H1 (cell line): ENCODE data around the gene SPPL2A. TPM values are rescaled to one million over a fixed set of nuclear protein-coding genes. Genes with fewer than 3 reads are reported as not detected.

Source experiments
- CTCF ChIA-PET: fragments of 300-600 bp; sonication (Branson Sonifier 250); formaldehyde crosslinking; loops from one replicate; lab custom pipeline; 2021; ENCODE audit not compliant: partially characterized antibody; lab: Charles Lee
- POLR2A ChIA-PET: fragments of 300-600 bp; sonication (Branson Sonifier 250); formaldehyde crosslinking; loops from one replicate; lab custom pipeline; 2021; ENCODE audit warnings: inconsistent platforms; ENCODE audit not compliant: partially characterized antibody; lab: Charles Lee
- DNase-seq, 2 experiments: peaks; one replicate each; pipeline versions ENCODE4 v3.0.0 to v3.0.0-alpha.2; 2010 to 2022; ENCODE audit warnings: low spot score in 2 of 2, low read depth in 1 of 2, mixed read lengths in 1 of 2
- FAIRE-seq: peaks from 2 replicates; lab custom pipeline; 2011; peaks lifted over from hg19 to GRCh38; lab: Jason Lieb, UNC
- H2AFZ ChIP-seq: 2 replicates; pipeline ENCODE4 v1.8.1; 2012; ENCODE audit warnings: low read length, inconsistent platforms
- H2AK5ac ChIP-seq: 2 replicates; pipeline ENCODE4 v1.6.1; 2013; ENCODE audit warnings: low read depth, low read length
- H2BK120ac ChIP-seq: replicated peaks from 2 replicates; pipeline ENCODE3; 2013; ENCODE audit warnings: low read depth, low read length, inconsistent platforms
- H2BK12ac ChIP-seq: 2 replicates; pipeline ENCODE4 v1.6.1; 2013; ENCODE audit warnings: low read depth, low read length
- H2BK15ac ChIP-seq: 2 replicates; pipeline ENCODE4 v1.6.1; 2013; ENCODE audit warnings: low read length
- H2BK20ac ChIP-seq: 2 replicates; pipeline ENCODE4 v1.6.1; 2013; ENCODE audit warnings: low read length
- H2BK5ac ChIP-seq: 2 replicates; pipeline ENCODE4 v1.6.1; 2013; ENCODE audit warnings: low read depth, low read length
- H3K14ac ChIP-seq: 2 replicates; pipeline ENCODE4 v1.6.1; 2013; ENCODE audit warnings: inconsistent platforms; ENCODE audit not compliant: insufficient read length
- H3K18ac ChIP-seq: 2 replicates; pipeline ENCODE4 v1.6.1; 2013; ENCODE audit warnings: low read length; ENCODE audit errors: extremely low read depth
- H3K23ac ChIP-seq: 2 replicates; pipeline ENCODE4 v1.6.1; 2013; ENCODE audit warnings: inconsistent platforms; ENCODE audit not compliant: insufficient read length
- H3K23me2 ChIP-seq: 2 replicates; pipeline ENCODE4 v1.6.1; 2013; ENCODE audit warnings: low read depth, low read length
- H3K27ac ChIP-seq: 2 replicates; pipeline ENCODE4 v1.6.1; 2011; ENCODE audit warnings: low read depth, low read length, inconsistent platforms
- H3K27me3 ChIP-seq, 4 experiments: replicated peaks in 1 of 4; 1 replicate in 1 of 4; 2 replicates in 3 of 4; pipeline versions ENCODE4 v1.6.1 to v1.8.1; 2011 to 2013; ENCODE audit warnings: low read length in 3 of 4, mild to moderate bottlenecking in 3 of 4, inconsistent platforms in 2 of 4, mixed read lengths in 2 of 4, moderate library complexity in 1 of 4; ENCODE audit not compliant: control insufficient read depth in 3 of 4, insufficient read depth in 3 of 4; ENCODE audit errors: extremely low read depth in 1 of 4
- H3K36me3 ChIP-seq, 4 experiments: 2 replicates each; pipeline versions ENCODE4 v1.6.1 to v1.8.1; 2011 to 2013; ENCODE audit warnings: mild to moderate bottlenecking in 4 of 4, low read length in 3 of 4, moderate library complexity in 2 of 4, control low read depth in 1 of 4, inconsistent platforms in 1 of 4; ENCODE audit not compliant: insufficient read depth in 4 of 4, control insufficient read depth in 2 of 4
- H3K4ac ChIP-seq: replicated peaks from 2 replicates; pipeline ENCODE3; 2013; ENCODE audit warnings: low read length, low read depth, mixed read lengths, inconsistent platforms; ENCODE audit not compliant: insufficient read length
- H3K4me1 ChIP-seq, 4 experiments: replicated peaks in 1 of 4; 1 replicate in 1 of 4; 2 replicates in 3 of 4; pipeline versions ENCODE4 v1.6.1 to v1.8.1; 2011 to 2013; ENCODE audit warnings: low read length in 3 of 4, inconsistent platforms in 2 of 4, mixed read lengths in 1 of 4; ENCODE audit not compliant: insufficient read depth in 4 of 4, control insufficient read depth in 3 of 4
- H3K4me2 ChIP-seq, 2 experiments: 2 replicates each; pipeline versions ENCODE4 v1.6.1 to v1.8.1; 2011 to 2013; ENCODE audit warnings: low read depth in 2 of 2, low read length in 2 of 2, control low read depth in 1 of 2, inconsistent platforms in 1 of 2, mild to moderate bottlenecking in 1 of 2; ENCODE audit not compliant: insufficient read depth in 1 of 2
- H3K4me3 ChIP-seq, 4 experiments: fragments of 200-600, 300-600 bp in 1 of 4; sonication (generic), shearing (Covaris generic), sonication (Bioruptor Twin) in 1 of 4; 2 replicates each; pipeline versions ENCODE4 v1.5.1 to v1.8.1; 2011 to 2016; ENCODE audit warnings: low read length in 4 of 4, low read depth in 3 of 4, control low read depth in 2 of 4, inconsistent platforms in 2 of 4, mild to moderate bottlenecking in 2 of 4, mixed read lengths in 1 of 4, moderate library complexity in 1 of 4; ENCODE audit not compliant: insufficient read depth in 2 of 4; ENCODE audit errors: extremely low read depth in 1 of 4
- H3K56ac ChIP-seq: replicated peaks from 2 replicates; pipeline ENCODE3; 2013; ENCODE audit warnings: low read depth, mild to moderate bottlenecking, mixed read lengths, low read length, inconsistent platforms; ENCODE audit not compliant: insufficient read length
- H3K79me1 ChIP-seq: 2 replicates; pipeline ENCODE4 v1.6.1; 2013; ENCODE audit warnings: low read depth, low read length, control low read depth
- H3K79me2 ChIP-seq, 2 experiments: 2 replicates each; pipeline versions ENCODE4 v1.6.1 to v1.8.1; 2012 to 2013; ENCODE audit warnings: low read length in 2 of 2, mild to moderate bottlenecking in 2 of 2, inconsistent platforms in 1 of 2; ENCODE audit not compliant: insufficient read depth in 2 of 2, control insufficient read depth in 1 of 2
- H3K9ac ChIP-seq, 4 experiments: replicated peaks in 1 of 4; 1 replicate in 1 of 4; 2 replicates in 3 of 4; pipeline versions ENCODE4 v1.6.1 to v1.8.1; 2011 to 2013; ENCODE audit warnings: low read depth in 3 of 4, low read length in 3 of 4, control low read depth in 2 of 4, mild to moderate bottlenecking in 2 of 4, moderate library complexity in 2 of 4, inconsistent platforms in 1 of 4; ENCODE audit errors: extremely low read depth in 1 of 4
- H3K9me3 ChIP-seq, 2 experiments: 2 replicates each; pipeline versions ENCODE4 v1.6.1 to v1.8.1; 2012 to 2013; ENCODE audit warnings: mild to moderate bottlenecking in 2 of 2, moderate library complexity in 2 of 2, control low read depth in 1 of 2, inconsistent platforms in 1 of 2, low read depth in 1 of 2, low read length in 1 of 2, mixed read lengths in 1 of 2; ENCODE audit not compliant: insufficient read depth in 2 of 2
- H4K20me1 ChIP-seq, 2 experiments: replicated peaks in 1 of 2; 2 replicates each; pipeline versions ENCODE3 to v1.8.1; 2011 to 2013; ENCODE audit warnings: inconsistent platforms in 2 of 2, low read length in 2 of 2, mild to moderate bottlenecking in 1 of 2; ENCODE audit not compliant: insufficient read depth in 2 of 2, control insufficient read depth in 1 of 2
- H4K5ac ChIP-seq: 2 replicates; pipeline ENCODE4 v1.6.1; 2013; ENCODE audit warnings: low read length, low read depth, mixed read lengths, inconsistent platforms; ENCODE audit not compliant: insufficient read length
- H4K8ac ChIP-seq: 2 replicates; pipeline ENCODE4 v1.8.0; 2013; ENCODE audit warnings: mild to moderate bottlenecking, moderate library complexity, low read length, inconsistent platforms; ENCODE audit not compliant: insufficient read depth; ENCODE audit errors: extremely low read depth
- H4K91ac ChIP-seq: replicated peaks from 2 replicates; pipeline ENCODE3; 2013; ENCODE audit warnings: low read length, mixed read lengths, inconsistent platforms; ENCODE audit not compliant: insufficient read length
- CBX5 ChIP-seq: fragments of 300-800, 300-1000 bp; sonication (generic); IDR thresholded peaks from 2 replicates; pipeline ENCODE4 v1.7.1; 2016; ENCODE audit warnings: antibody characterized with exemption, low read length, low read depth
- E2F6 ChIP-seq: IDR thresholded peaks from 2 replicates; pipeline ENCODE4 v1.6.1; 2012; ENCODE audit warnings: inconsistent platforms
- EGR1 ChIP-seq: IDR thresholded peaks from 2 replicates; pipeline ENCODE4 v1.6.1; 2011; ENCODE audit warnings: low read depth, low read length, borderline replicate concordance
- JUN ChIP-seq: IDR thresholded peaks from 2 replicates; pipeline ENCODE4 v1.6.1; 2011; ENCODE audit warnings: low read depth, mild to moderate bottlenecking, improper control_type of control experiment, low read length
- POU5F1 ChIP-seq: IDR thresholded peaks from 2 replicates; pipeline ENCODE4 v1.6.1; 2011; ENCODE audit warnings: low read depth, mild to moderate bottlenecking, low read length, moderate library complexity
- RBBP5 ChIP-seq: IDR thresholded peaks from 2 replicates; pipeline ENCODE4 v1.7.1; 2012; ENCODE audit warnings: low read depth, mild to moderate bottlenecking, inconsistent platforms, low read length, moderate library complexity, borderline replicate concordance
- TBP ChIP-seq: IDR thresholded peaks from 2 replicates; pipeline ENCODE4 v1.6.1; 2011; ENCODE audit warnings: low read depth, low read length, improper control_type of control experiment
- YY1 ChIP-seq: IDR thresholded peaks from 2 replicates; pipeline ENCODE4 v1.6.1; 2011; ENCODE audit warnings: low read depth, mild to moderate bottlenecking, low read length
- WGBS, 2 experiments: shearing (Covaris generic) in 1 of 2; methylation state at CpG; one replicate each; pipeline versions ENCODE4 v1.1.6 to v1.1.7; 2013 to 2015; ENCODE audit warnings: low lambda C conversion rate in 2 of 2, mixed read lengths in 2 of 2, inconsistent platforms in 1 of 2, low coverage in 1 of 2, missing lambda C conversion rate in 1 of 2; ENCODE audit not compliant: insufficient replicate concordance in 2 of 2, insufficient coverage in 1 of 2, insufficient read length in 1 of 2; ENCODE audit errors: extremely low coverage in 1 of 2, missing lambda C conversion rate in 1 of 2; 5-methylcytosine and 5-hydroxymethylcytosine counted together
- polyA plus RNA-seq, 7 experiments: library from polyadenylated mRNA; depleted of rRNA in 3 of 7; stranded (reverse) in 5 of 7; unstranded in 2 of 7; fragments of >200 nt in 5 of 7; fragments of 200-250 nt in 2 of 7; gene quantifications; 1 replicate in 5 of 7; 2 replicates in 1 of 7; 4 replicates in 1 of 7; pipeline versions ENCODE4 v1.2.1 to v1.2.3, GENCODE V29; 2011 to 2013; ENCODE audit warnings: missing spikeins in 2 of 7, mixed read lengths in 2 of 7
- total RNA-seq: library from RNA; stranded (reverse); fragmentation: NEBNext Ultra II Directional; extraction: Animal tissue kit (Norgen Biotek cat#: 25700); gene quantifications from 2 replicates; pipeline ENCODE4 v1.2.1, GENCODE V29; 2021

The SPPL2A gene
- total and polyA plus RNA-seq, 2 of the 8 experiments (the other 6 are each of a cell fraction or from before 2014, with no cell fraction given) = 15.6 to 52.9 TPM

- ChIA-PET CTCF (interaction anchor here (1.8 kb wide), 1 partner anchor 19 kb away, joined by 5 read pairs; no protein-coding TSS in a partner anchor), POLR2A (interaction anchor here (0.6 to 2.3 kb wide), 7 partner anchors 10 to 332 kb away, joined by 3 to 7 read pairs (median 5); partner anchors contain the start of gene GABPB1)
- Histone ChIP-seq H2AFZ (peak within 1 kb of the TSS; percentile 88), H2BK15ac (no peak within 1 kb of the TSS), H3K4me1 (peaks cover 0 to 4% (median 2%) of the 10 kb centered on the region in 4 experiments; a peak in 2 of 7 replicates), H2BK120ac (peak within 1 kb of the TSS; percentile 53), H3K79me2 (peaks cover 0 to 43% of the 10 kb centered on the region in 2 experiments; a peak in 2 of 4 replicates), H3K23ac (no peak within 1 kb of the TSS), H3K23me2 (peaks cover 10% of the 10 kb centered on the region), H3K79me1 (no peaks in the 10 kb centered on the region; the same call in 1 of the 2 replicates), H2BK20ac (no peak within 1 kb of the TSS), H3K4me3 (peak within 1 kb of the TSS; percentile 84 to 95 (median 88)), H4K91ac (peak within 1 kb of the TSS; percentile 79), H2BK12ac (no peak within 1 kb of the TSS; the same call in 1 of the 2 replicates), H2BK5ac (peak within 1 kb of the TSS; percentile 90), H4K20me1 (no peaks in the 10 kb centered on the region), H3K27me3 (no peaks in the 10 kb centered on the region), H4K5ac (peak within 1 kb of the TSS; percentile 96), H3K36me3 (no peaks in the 10 kb centered on the region; a peak in 1 of 8 replicates), H3K4me2 (peak within 1 kb of the TSS; percentile 81 to 86), H2AK5ac (no peak within 1 kb of the TSS), H3K27ac (peak within 1 kb of the TSS; percentile 88), H3K9me3 (no peaks in the 10 kb centered on the region), H3K9ac (peak within 1 kb of the TSS; percentile 84 to 91 (median 86)), H4K8ac (peak within 1 kb of the TSS; percentile 98), H3K18ac (peak within 1 kb of the TSS; percentile 78), H3K4ac (peak within 1 kb of the TSS; percentile 93), H3K56ac (peak within 1 kb of the TSS; percentile 75), H3K14ac (peak within 1 kb of the TSS; percentile 20)
- FAIRE-seq (no peak), DNase-seq (peak; percentile 21 to 87)
- 2% methylated on average over 76 of the region's 80 CpGs; no CpG with 5 or more reads in 1 of the 2 experiments for WGBS, 2 experiments
- TF ChIP-seq E2F6 (peak; percentile 67), POU5F1 (no peak), EGR1 (no peak), CBX5 (no peak), TBP (peak; percentile 60), YY1 (no peak), RBBP5 (peak; percentile 87), JUN (no peak)
Observed at GRCh38 chr15:50686469-50687301, 78.8 kb downstream of the SPPL2A start, which contains the start of gene TRPM7. Gene TRPM7, minus strand, starts transcription at chr15:50686797. Its CDS starts 264 bp downstream, at chr15:50686533.
